Esophagus muscularis mucosa (tissue), 4 donors: ENCODE data around the gene PPP2R3B. TPM values are rescaled to one million over a fixed set of nuclear protein-coding genes. Genes with fewer than 3 reads are reported as not detected.

ENCODE experiments used
- small RNA-seq, 3 donors: library from RNA; depleted of rRNA; stranded (forward); fragments of <200 nt; gene quantifications; one replicate each; pipeline ENCODE3, GENCODE V24; 2016
- total RNA-seq, 4 donors: library from RNA; depleted of rRNA; stranded (reverse); fragments of >200 nt; gene quantifications; one replicate each; pipeline versions ENCODE4 v1.1.0 to v1.2.1, GENCODE V29; 2016

PPP2R3B gene
- total RNA-seq, 4 donors from 2014 or later, result 4.0 to 8.3 (median 5.4) TPM

Small RNA genes lying within 50 kb of the gene (small RNA-seq; reads per million reads assigned to genes)
- gene RF00017, result 0 reads per million in 3 donors

Other genes with a start within 250 kb of the PPP2R3B start
- gene PLCXD1, start 105.5 kb downstream of the PPP2R3B start, total RNA-seq, result 1 to 10 TPM; 2.1 to 8.9 (median 2.4) TPM
- 10 to 100 TPM; 31.6 to 61.4 (median 55.5) TPM for gene GTPBP6, start 68.1 kb downstream of the PPP2R3B start, total RNA-seq
- gene SHOX, start 243.9 kb upstream of the PPP2R3B start, total RNA-seq, result under 1 TPM in 1 of 4 donors, not detected in 3; 0.17 TPM